PC-9 (cell line): Measurements from ENCODE around the gene STARD3NL. TPM values are rescaled to one million over a fixed set of nuclear protein-coding genes. Genes with fewer than 3 reads are reported as not detected.
A peak's percentile ranks its signal among the peaks of the same experiment; 100 is the strongest.

Experiments used
- BruUV-seq: library from RNA; stranded (reverse); fragments of 400-500 nt; replicated peaks from 2 replicates; lab custom pipeline; 2021; lab: Mats Ljungman, UMichigan
- CTCF ChIA-PET: fragments of 300-600 bp; sonication (Branson Sonifier 250); formaldehyde crosslinking; loops from one replicate; lab custom pipeline; 2022; ENCODE audit warnings: antibody characterized with exemption; lab: Charles Lee
- POLR2A ChIA-PET: fragments of 300-600 bp; sonication (Branson Sonifier 250); formaldehyde crosslinking; loops from one replicate; lab custom pipeline; 2022; ENCODE audit warnings: antibody characterized with exemption; ENCODE audit not compliant: unreplicated experiment; lab: Charles Lee
- DNase-seq, 2 experiments: peaks; one replicate each; pipeline versions ENCODE4 v3.0.0 to v3.0.0-alpha.2; 2015 to 2022; ENCODE audit warnings: mixed read lengths in 1 of 2
- H2AFZ ChIP-seq: fragments of 200-600 bp; sonication (generic); 2 replicates; pipeline ENCODE4 v1.8.1; 2017; ENCODE audit warnings: antibody characterized with exemption
- H3F3A ChIP-seq: fragments of 200-600 bp; sonication (generic); 2 replicates; pipeline ENCODE4 v1.8.1; 2017; ENCODE audit warnings: antibody characterized with exemption, mild to moderate bottlenecking, low read depth; ENCODE audit not compliant: insufficient read depth
- H3K27ac ChIP-seq: fragments of 200-600 bp; sonication (generic); 2 replicates; pipeline ENCODE4 v1.6.1; 2016; ENCODE audit warnings: mixed run types
- H3K27me3 ChIP-seq: fragments of 200-600 bp; sonication (generic); 2 replicates; pipeline ENCODE4 v1.6.1; 2016; ENCODE audit warnings: low read depth, mixed run types; ENCODE audit not compliant: insufficient read depth
- H3K36me3 ChIP-seq: fragments of 200-600 bp; sonication (generic); 2 replicates; pipeline ENCODE4 v1.6.1; 2016; ENCODE audit warnings: low read depth, mixed run types
- H3K4me1 ChIP-seq: fragments of 200-600 bp; sonication (generic); replicated peaks from 2 replicates; pipeline ENCODE4 v1.6.1; 2016; ENCODE audit warnings: mixed run types; ENCODE audit not compliant: insufficient read depth
- H3K4me2 ChIP-seq: fragments of 200-600 bp; sonication (generic); 2 replicates; pipeline ENCODE4 v1.6.1; 2017; ENCODE audit warnings: mixed run types
- H3K4me3 ChIP-seq: fragments of 200-600 bp; sonication (generic); 2 replicates; pipeline ENCODE4 v1.6.1; 2016; ENCODE audit warnings: mixed run types
- H3K79me2 ChIP-seq: fragments of 200-600 bp; sonication (generic); 2 replicates; pipeline ENCODE4 v1.6.1; 2017; ENCODE audit warnings: low read depth, mixed run types
- H3K9me2 ChIP-seq: fragments of 200-600 bp; sonication (generic); 2 replicates; pipeline ENCODE4 v1.8.1; 2017; ENCODE audit warnings: mild to moderate bottlenecking; ENCODE audit not compliant: insufficient read depth
- H3K9me3 ChIP-seq: fragments of 200-600 bp; sonication (generic); 2 replicates; pipeline ENCODE4 v1.8.1; 2016; ENCODE audit warnings: low read depth; ENCODE audit not compliant: insufficient read depth
- H4K20me1 ChIP-seq: fragments of 200-600 bp; sonication (generic); 2 replicates; pipeline ENCODE4 v1.8.1; 2017; ENCODE audit not compliant: insufficient read depth
- CTCF ChIP-seq: fragments of 200-600 bp; sonication (generic); conservative IDR thresholded peaks from 2 replicates; pipeline ENCODE4 v1.6.1; 2017; ENCODE audit warnings: mixed run types, antibody characterized with exemption, mild to moderate bottlenecking, moderate library complexity
- EZH2 ChIP-seq: fragments of 200-600 bp; sonication (generic); IDR thresholded peaks from 2 replicates; pipeline ENCODE4 v1.8.0; 2017; ENCODE audit warnings: antibody characterized with exemption, low read depth
- intact Hi-C: fragments of 100-400 bp; cut with micrococcal nuclease; formaldehyde crosslinking; loops from one replicate; pipeline ENCODE4 v1.10.0; 2022; ENCODE audit not compliant: unreplicated experiment
- total RNA-seq: library from RNA; stranded (reverse); gene quantifications from 2 replicates; pipeline ENCODE4 v1.2.3, GENCODE V29; 2021

Gene STARD3NL
- total RNA-seq, 1 experiment from 2014 or later, result 41.4 TPM

- Histone ChIP-seq H3K4me3 (no peak overlapping the region), H3K4me1 (no peaks in the 10 kb centered on the region), H3F3A (no peaks in the 10 kb centered on the region), H2AFZ (no peak overlapping the region), H3K27me3 (no peaks in the 10 kb centered on the region), H3K27ac (no peak overlapping the region), H3K4me2 (no peak overlapping the region), H3K9me2 (0 out of 2 replicates have a peak, but pooled peaks cover 4% of the 10 kb centered on the region), H3K79me2 (no peaks in the 10 kb centered on the region), H3K36me3 (no peaks in the 10 kb centered on the region), H4K20me1 (no peaks in the 10 kb centered on the region), H3K9me3 (no peaks in the 10 kb centered on the region)
- ChIA-PET POLR2A (no interaction called here), CTCF (no interaction called here)
- TF ChIP-seq EZH2, result no peak
- no peak for TF ChIP-seq CTCF
- no TSS peak for BruUV-seq
- DNase-seq, result no peak
- intact Hi-C loops, result no loop called here
These were observed 31.0 kb upstream of the STARD3NL start for GRCh38 chr7:38147005-38147404.

GRCh38 chr7:38151556-38151955 is 26.5 kb upstream of the STARD3NL start:
- no peaks in the 10 kb centered on the region for H4K20me1 ChIP-seq
- H3K4me3 ChIP-seq, result no peak overlapping the region
- no peaks in the 10 kb centered on the region for H3F3A ChIP-seq
- H3K9me2 ChIP-seq, result 0 out of 2 replicates have a peak, but pooled peaks cover 4% of the 10 kb centered on the region
- H3K27me3 ChIP-seq, result peaks cover 17% of the 10 kb centered on the region; the same call in 1 of the 2 replicates
- no peak overlapping the region for H3K4me2 ChIP-seq
- H3K79me2 ChIP-seq, result no peaks in the 10 kb centered on the region
- BruUV-seq, result no TSS peak
- no peak overlapping the region for H2AFZ ChIP-seq
- no peaks in the 10 kb centered on the region for H3K36me3 ChIP-seq
- ChIA-PET POLR2A (no interaction called here), CTCF (no interaction called here)
- H3K27ac ChIP-seq, result no peak overlapping the region
- DNase-seq, result no peak
- H3K9me3 ChIP-seq, result no peaks in the 10 kb centered on the region
- no peak for TF ChIP-seq CTCF
- TF ChIP-seq EZH2, result no peak
- no peaks in the 10 kb centered on the region for H3K4me1 ChIP-seq
- intact Hi-C loops, result no loop called here

- DNase-seq, result no peak
- H3K9me3 ChIP-seq, result no peaks in the 10 kb centered on the region
- 0 out of 2 replicates have a peak overlapping the region, but pooled peaks have one; percentile 13 for H3K4me2 ChIP-seq
- H3K27ac ChIP-seq, result no peak overlapping the region
- H4K20me1 ChIP-seq, result no peaks in the 10 kb centered on the region
- peaks cover 21% of the 10 kb centered on the region; the same call in 1 of the 2 replicates for H3K27me3 ChIP-seq
- BruUV-seq, result no TSS peak
- no peaks in the 10 kb centered on the region for H3K79me2 ChIP-seq
- no peak for TF ChIP-seq CTCF
- TF ChIP-seq EZH2, result no peak
- no peaks in the 10 kb centered on the region for H3F3A ChIP-seq
- H2AFZ ChIP-seq, result no peak overlapping the region
- no peaks in the 10 kb centered on the region for H3K36me3 ChIP-seq
- intact Hi-C loops, result no loop called here
- no peak overlapping the region for H3K4me3 ChIP-seq
- CTCF ChIA-PET, result no interaction called here
- H3K9me2 ChIP-seq, result 0 out of 2 replicates have a peak, but pooled peaks cover 4% of the 10 kb centered on the region
- H3K4me1 ChIP-seq, result no peaks in the 10 kb centered on the region
- POLR2A ChIA-PET, result no interaction called here
These were observed 24.5 kb upstream of the STARD3NL start for GRCh38 chr7:38153515-38153914.
